NT2/D1 (cell line): ENCODE results near the gene FOXP2.

Experiments
- YY1 ChIP-seq: IDR thresholded peaks from 2 replicates; pipeline ENCODE4 v1.6.1; 2011; ENCODE audit not compliant: insufficient read length, insufficient read depth
- ZNF274 ChIP-seq: IDR thresholded peaks from 2 replicates; pipeline ENCODE4 v1.6.1; 2011; ENCODE audit warnings: mild to moderate bottlenecking, low read depth, low read length

GRCh38 chr7:114653364-114654088 lies 238.9 kb downstream of the FOXP2 start:
- TF ChIP-seq ZNF274 (no peak), YY1 (no peak)
